OCI-LY1 (cell line): ENCODE data around the gene PPP1R14B.

ENCODE experiments used
- EZH2 ChIP-seq: fragments of 200-600 bp; sonication (generic), shearing (Covaris generic); IDR thresholded peaks from 2 replicates; pipeline ENCODE4 v1.8.0; 2017; ENCODE audit warnings: borderline replicate concordance, mixed run types, mild to moderate bottlenecking, antibody characterized with exemption, low read length, moderate library complexity, mixed read lengths
- TF ChIP-seq, protein P1 (sequence below): fragments of 200-600 bp; sonication (generic), shearing (Covaris generic); IDR thresholded peaks from 2 replicates; pipeline ENCODE4 v1.5.1; 2017; ENCODE audit warnings: mild to moderate bottlenecking, antibody characterized with exemption, low read length, moderate library complexity, mixed read lengths

DNA sequence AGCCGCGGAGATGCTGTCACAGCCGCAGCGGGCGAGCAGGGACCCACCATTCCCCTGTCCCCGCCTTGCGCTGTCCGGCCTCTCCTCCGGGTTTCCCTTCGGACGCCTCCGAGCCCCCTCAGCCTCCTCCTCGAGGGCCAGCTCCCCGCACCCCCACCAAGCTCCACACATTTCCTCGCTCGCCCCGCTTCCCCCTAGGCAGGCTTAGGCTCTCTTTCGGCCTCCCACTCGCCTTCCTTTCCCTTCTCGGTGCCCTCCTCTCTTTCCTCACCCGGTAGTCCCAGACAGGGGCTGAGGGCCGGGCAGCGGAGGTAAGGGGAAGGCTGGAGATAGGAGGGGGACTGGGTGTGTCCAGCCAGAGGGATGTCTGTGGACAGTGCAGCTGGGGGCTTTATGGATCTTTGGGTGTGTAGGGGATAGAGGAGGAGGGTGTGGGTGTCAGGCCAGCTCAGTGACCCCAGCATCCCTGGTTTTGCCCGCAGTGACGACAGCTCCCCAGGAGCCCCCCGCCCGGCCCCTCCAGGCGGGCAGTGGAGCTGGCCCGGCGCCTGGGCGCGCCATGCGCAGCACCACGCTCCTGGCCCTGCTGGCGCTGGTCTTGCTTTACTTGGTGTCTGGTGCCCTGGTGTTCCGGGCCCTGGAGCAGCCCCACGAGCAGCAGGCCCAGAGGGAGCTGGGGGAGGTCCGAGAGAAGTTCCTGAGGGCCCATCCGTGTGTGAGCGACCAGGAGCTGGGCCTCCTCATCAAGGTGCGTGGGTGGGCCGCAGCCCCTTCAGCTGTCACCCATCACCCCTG is 45.9 kb upstream of the PPP1R14B start:
- TF ChIP-seq, protein P1, sequence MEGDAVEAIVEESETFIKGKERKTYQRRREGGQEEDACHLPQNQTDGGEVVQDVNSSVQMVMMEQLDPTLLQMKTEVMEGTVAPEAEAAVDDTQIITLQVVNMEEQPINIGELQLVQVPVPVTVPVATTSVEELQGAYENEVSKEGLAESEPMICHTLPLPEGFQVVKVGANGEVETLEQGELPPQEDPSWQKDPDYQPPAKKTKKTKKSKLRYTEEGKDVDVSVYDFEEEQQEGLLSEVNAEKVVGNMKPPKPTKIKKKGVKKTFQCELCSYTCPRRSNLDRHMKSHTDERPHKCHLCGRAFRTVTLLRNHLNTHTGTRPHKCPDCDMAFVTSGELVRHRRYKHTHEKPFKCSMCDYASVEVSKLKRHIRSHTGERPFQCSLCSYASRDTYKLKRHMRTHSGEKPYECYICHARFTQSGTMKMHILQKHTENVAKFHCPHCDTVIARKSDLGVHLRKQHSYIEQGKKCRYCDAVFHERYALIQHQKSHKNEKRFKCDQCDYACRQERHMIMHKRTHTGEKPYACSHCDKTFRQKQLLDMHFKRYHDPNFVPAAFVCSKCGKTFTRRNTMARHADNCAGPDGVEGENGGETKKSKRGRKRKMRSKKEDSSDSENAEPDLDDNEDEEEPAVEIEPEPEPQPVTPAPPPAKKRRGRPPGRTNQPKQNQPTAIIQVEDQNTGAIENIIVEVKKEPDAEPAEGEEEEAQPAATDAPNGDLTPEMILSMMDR, result no peak
- TF ChIP-seq EZH2, result no peak
